Type B pancreatic cell (in vitro differentiated cells): ENCODE data around the gene SGMS1. TPM values are rescaled to one million over a fixed set of nuclear protein-coding genes. Genes with fewer than 3 reads are reported as not detected.

Experiments
- DNase-seq: peaks from one replicate; pipeline ENCODE4 v3.0.0; 2021; ENCODE audit warnings: mixed read lengths; ENCODE audit not compliant: unreplicated experiment; ENCODE audit errors: extremely low spot score
- H3K27ac Mint-ChIP-seq: 2 replicates; pipeline ENCODE4 v1.8.0; 2021; ENCODE audit warnings: mild to moderate bottlenecking, mixed read lengths
- H3K27me3 Mint-ChIP-seq: 2 replicates; pipeline ENCODE4 v1.8.0; 2021; ENCODE audit warnings: mixed read lengths
- H3K36me3 Mint-ChIP-seq: 2 replicates; pipeline ENCODE4 v1.8.0; 2021; ENCODE audit warnings: mixed read lengths
- H3K4me1 Mint-ChIP-seq: one replicate; pipeline ENCODE4 v1.8.0; 2021; ENCODE audit warnings: mixed read lengths; ENCODE audit not compliant: unreplicated experiment
- H3K4me3 Mint-ChIP-seq: 2 replicates; pipeline ENCODE4 v1.8.0; 2021; ENCODE audit warnings: mild to moderate bottlenecking, mixed read lengths
- H3K9me3 Mint-ChIP-seq: 2 replicates; pipeline ENCODE4 v1.8.0; 2021; ENCODE audit warnings: mixed read lengths
- total RNA-seq: library from RNA; stranded (reverse); gene quantifications from 2 replicates; pipeline ENCODE4 v1.2.1, GENCODE V29; 2021; ENCODE audit warnings: low replicate concordance
- TF ChIP-seq, protein P1 (sequence below): fragments of 200-600 bp; sonication (generic); conservative IDR thresholded peaks from 2 replicates; pipeline ENCODE4 v1.5.0; 2021; ENCODE audit warnings: antibody characterized with exemption, mild to moderate bottlenecking

SGMS1 gene
- total RNA-seq, 1 donor from 2014 or later: 15.1 TPM

DNA sequence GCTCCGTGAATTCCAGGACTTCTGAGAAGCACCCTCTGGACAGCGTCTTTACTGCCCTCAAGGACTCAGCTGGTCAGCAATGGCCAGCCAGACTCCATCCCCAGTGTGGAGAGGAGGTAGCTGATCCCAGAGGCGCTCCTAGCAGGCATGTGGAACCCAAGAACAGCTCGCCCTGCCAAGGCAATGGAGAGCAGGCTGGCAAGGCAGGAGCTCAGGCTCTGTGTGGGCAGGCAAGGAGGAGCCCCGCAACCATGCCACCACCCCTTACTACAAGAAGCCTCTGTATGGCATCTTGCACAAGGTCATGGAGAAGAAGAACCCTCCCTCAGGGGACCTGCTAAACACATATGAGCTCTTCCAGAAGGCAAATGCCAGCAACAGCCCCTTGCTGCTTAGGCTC, 34.4 kb upstream of the SGMS1 start:
- DNase-seq: no peak
- Mint-ChIP-seq H3K27me3 (no peaks in the 10 kb centered on the region), H3K9me3 (no peaks in the 10 kb centered on the region), H3K4me1 (no peaks in the 10 kb centered on the region), H3K4me3 (no peak overlapping the region), H3K36me3 (no peaks in the 10 kb centered on the region), H3K27ac (no peak overlapping the region)
- TF ChIP-seq, protein P1, sequence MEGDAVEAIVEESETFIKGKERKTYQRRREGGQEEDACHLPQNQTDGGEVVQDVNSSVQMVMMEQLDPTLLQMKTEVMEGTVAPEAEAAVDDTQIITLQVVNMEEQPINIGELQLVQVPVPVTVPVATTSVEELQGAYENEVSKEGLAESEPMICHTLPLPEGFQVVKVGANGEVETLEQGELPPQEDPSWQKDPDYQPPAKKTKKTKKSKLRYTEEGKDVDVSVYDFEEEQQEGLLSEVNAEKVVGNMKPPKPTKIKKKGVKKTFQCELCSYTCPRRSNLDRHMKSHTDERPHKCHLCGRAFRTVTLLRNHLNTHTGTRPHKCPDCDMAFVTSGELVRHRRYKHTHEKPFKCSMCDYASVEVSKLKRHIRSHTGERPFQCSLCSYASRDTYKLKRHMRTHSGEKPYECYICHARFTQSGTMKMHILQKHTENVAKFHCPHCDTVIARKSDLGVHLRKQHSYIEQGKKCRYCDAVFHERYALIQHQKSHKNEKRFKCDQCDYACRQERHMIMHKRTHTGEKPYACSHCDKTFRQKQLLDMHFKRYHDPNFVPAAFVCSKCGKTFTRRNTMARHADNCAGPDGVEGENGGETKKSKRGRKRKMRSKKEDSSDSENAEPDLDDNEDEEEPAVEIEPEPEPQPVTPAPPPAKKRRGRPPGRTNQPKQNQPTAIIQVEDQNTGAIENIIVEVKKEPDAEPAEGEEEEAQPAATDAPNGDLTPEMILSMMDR: no peak

DNA sequence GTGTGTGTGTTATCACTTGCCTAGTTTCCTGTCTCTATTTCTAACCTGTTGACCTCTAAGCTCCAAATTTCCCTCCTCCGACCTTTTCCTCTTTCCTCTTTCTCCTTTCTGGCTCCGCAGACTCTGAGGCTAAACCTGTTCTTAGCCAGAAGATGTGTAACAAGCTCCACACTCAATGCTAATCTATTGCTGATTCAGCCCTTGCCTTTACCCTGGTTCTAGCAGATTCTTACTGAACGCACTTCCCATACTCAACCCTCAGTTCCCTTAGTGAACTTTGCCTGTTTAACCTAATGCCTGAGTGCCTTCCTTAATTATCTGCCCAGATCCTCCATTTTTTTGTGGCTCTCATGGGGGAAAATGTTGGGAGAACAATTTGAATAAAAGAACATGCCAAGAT, 30.0 kb upstream of the SGMS1 start:
- Mint-ChIP-seq H3K27ac (no peak overlapping the region), H3K9me3 (no peaks in the 10 kb centered on the region), H3K4me1 (no peaks in the 10 kb centered on the region), H3K4me3 (no peak overlapping the region), H3K27me3 (no peaks in the 10 kb centered on the region), H3K36me3 (no peaks in the 10 kb centered on the region)
- DNase-seq: no peak
- TF ChIP-seq, protein P1: no peak

DNA sequence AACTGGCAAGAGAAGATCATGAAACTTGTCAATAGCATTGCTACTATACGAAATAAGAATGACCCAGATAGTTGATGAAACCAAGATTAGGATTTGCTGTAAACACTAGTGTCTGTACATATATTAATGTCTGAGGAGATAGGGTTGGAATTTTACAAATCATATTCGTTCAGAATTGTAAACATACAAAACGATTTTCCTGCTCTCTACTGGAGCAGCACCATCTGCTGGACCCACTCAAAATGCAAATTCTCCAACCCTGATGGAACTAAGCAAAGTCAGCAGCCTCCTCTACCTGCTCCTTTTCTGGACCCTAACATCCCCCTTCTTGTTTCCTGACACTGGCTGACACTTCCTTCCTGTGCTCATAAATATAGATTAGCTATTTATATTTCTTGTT, 29.4 kb upstream of the SGMS1 start:
- DNase-seq: no peak
- Mint-ChIP-seq H3K4me1 (no peaks in the 10 kb centered on the region), H3K27me3 (no peaks in the 10 kb centered on the region), H3K36me3 (no peaks in the 10 kb centered on the region), H3K9me3 (no peaks in the 10 kb centered on the region), H3K27ac (no peak overlapping the region), H3K4me3 (no peak overlapping the region)
- TF ChIP-seq, protein P1: peak; percentile 34

DNA sequence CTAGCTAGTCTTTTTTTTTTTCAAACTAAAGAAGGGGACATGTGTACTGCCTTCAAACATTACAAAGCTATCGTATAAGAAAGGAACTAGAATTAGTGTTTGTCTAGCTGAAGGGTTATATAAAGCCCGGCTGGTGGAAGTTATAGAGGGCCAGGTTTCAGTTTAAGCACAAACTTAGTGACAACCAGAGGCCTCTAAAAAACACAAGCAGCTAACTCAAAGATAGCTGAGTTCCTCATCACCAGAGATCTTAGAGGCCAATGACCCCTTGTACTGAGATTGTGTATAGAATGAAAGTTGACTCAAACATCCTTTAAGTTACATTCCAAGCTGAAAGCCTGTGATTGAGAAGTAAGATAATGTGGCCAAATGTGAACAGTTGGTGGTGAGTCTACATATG, 28.1 kb upstream of the SGMS1 start:
- H3K4me3 Mint-ChIP-seq: no peak overlapping the region

DNA sequence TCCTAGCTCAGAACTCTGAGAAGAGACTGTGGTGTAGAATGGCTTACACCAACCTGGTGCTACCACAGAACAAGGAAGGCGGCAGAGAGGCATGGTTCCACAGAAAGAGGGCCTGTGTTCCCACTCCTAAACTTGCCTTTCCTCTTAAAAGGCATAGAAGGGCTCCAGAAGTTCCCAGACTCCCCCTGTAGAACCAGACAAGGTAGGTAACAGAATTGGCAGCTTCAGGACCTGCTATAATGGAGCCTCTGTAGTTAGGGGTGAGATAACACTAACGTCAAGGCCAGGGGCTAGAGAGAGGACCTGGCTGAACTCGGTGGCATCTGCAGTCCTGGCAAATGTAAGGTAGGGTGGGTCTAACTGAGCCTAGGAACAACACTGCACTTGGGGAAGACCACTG, 26.7 kb upstream of the SGMS1 start:
- Mint-ChIP-seq H3K27me3 (no peaks in the 10 kb centered on the region), H3K36me3 (no peaks in the 10 kb centered on the region), H3K9me3 (no peaks in the 10 kb centered on the region), H3K4me1 (no peaks in the 10 kb centered on the region), H3K4me3 (no peak overlapping the region), H3K27ac (no peak overlapping the region)
- DNase-seq: no peak
- TF ChIP-seq, protein P1: no peak

More for the DNA sequence above, 28.1 kb upstream of the SGMS1 start:
- TF ChIP-seq, protein P1: no peak
- H3K27ac Mint-ChIP-seq: no peak overlapping the region
- no peak for DNase-seq
- H3K36me3 Mint-ChIP-seq: no peaks in the 10 kb centered on the region
- H3K27me3 Mint-ChIP-seq: no peaks in the 10 kb centered on the region
- H3K4me1 Mint-ChIP-seq: no peaks in the 10 kb centered on the region
- H3K9me3 Mint-ChIP-seq: no peaks in the 10 kb centered on the region

DNA sequence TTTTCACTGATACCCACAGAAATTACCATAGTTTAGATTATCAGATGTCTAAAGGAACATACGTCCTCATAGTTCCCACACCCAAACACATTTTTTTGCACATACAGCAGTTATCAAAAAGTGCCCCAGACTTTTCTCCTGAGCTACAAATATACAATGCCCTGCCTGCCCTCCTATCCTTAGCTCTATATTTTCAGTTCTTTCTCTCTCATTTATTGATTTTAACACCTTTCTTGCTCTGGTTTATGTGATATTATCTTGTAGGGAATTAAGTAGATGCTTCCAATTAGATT, 25.1 kb upstream of the SGMS1 start:
- Mint-ChIP-seq H3K27me3 (no peaks in the 10 kb centered on the region), H3K36me3 (no peaks in the 10 kb centered on the region), H3K27ac (no peak overlapping the region), H3K4me3 (no peak overlapping the region), H3K9me3 (no peaks in the 10 kb centered on the region), H3K4me1 (no peaks in the 10 kb centered on the region)
- TF ChIP-seq, protein P1: no peak
- no peak for DNase-seq
